Glomerular endothelial cell (primary cell): ENCODE data around the gene PGAM1. TPM values are rescaled to one million over a fixed set of nuclear protein-coding genes. Genes with fewer than 3 reads are reported as not detected.

Experiments used
- total RNA-seq: library from RNA; depleted of rRNA; stranded (reverse); fragments of >200 nt; gene quantifications from 2 replicates; pipeline ENCODE4 v1.2.3, GENCODE V29; 2015

The PGAM1 gene
- total RNA-seq, 1 donor from 2014 or later: 414 TPM

Other genes starting within 250 kb of the PGAM1 start
- gene SLIT1, start 240.2 kb upstream of the PGAM1 start, total RNA-seq: not detected in 2 replicates
- gene ARHGAP19, start 133.6 kb upstream of the PGAM1 start, total RNA-seq: 6.0 and 9.2 TPM in 2 replicates
- gene FRAT1, start 106.9 kb upstream of the PGAM1 start, total RNA-seq: 3.3 and 5.7 TPM in 2 replicates
- gene FRAT2, start 91.5 kb upstream of the PGAM1 start, total RNA-seq: 10.3 and 10.6 TPM in 2 replicates
- 16.5 and 33.0 TPM in 2 replicates for gene RRP12, start 24.9 kb upstream of the PGAM1 start, total RNA-seq
- 40.2 and 41.5 TPM in 2 replicates for gene EXOSC1, start 19.8 kb downstream of the PGAM1 start, total RNA-seq
- gene ZDHHC16, start 20.0 kb downstream of the PGAM1 start, total RNA-seq: 39.3 and 61.9 TPM in 2 replicates
- 145 and 147 TPM in 2 replicates for gene MMS19, start 72.2 kb downstream of the PGAM1 start, total RNA-seq
- 105 and 111 TPM in 2 replicates for gene UBTD1, start 72.7 kb downstream of the PGAM1 start, total RNA-seq
- gene ANKRD2, start 146.6 kb downstream of the PGAM1 start, total RNA-seq: 0.24 TPM in 1 of 2 replicates, not detected in the other
- 0.12 and 0.15 TPM in 2 replicates for gene HOGA1, start 158.2 kb downstream of the PGAM1 start, total RNA-seq
- not detected in 2 replicates for gene C10orf62, start 163.5 kb downstream of the PGAM1 start, total RNA-seq
- 3.9 and 9.7 TPM in 2 replicates for gene MORN4, start 207.3 kb downstream of the PGAM1 start, total RNA-seq
- gene PI4K2A, start 214.5 kb downstream of the PGAM1 start, total RNA-seq: 26.6 and 30.3 TPM in 2 replicates